HG03520 (cell line): ENCODE data around the gene CEP131.

Source experiments
- ATAC-seq: cut with Tn5 transposase; IDR thresholded peaks from one replicate; pipeline ENCODE4 v1.9.1; 2021; ENCODE audit warnings: mild to moderate bottlenecking, moderate library complexity; ENCODE audit not compliant: unreplicated experiment

CEP131 gene

DNA sequence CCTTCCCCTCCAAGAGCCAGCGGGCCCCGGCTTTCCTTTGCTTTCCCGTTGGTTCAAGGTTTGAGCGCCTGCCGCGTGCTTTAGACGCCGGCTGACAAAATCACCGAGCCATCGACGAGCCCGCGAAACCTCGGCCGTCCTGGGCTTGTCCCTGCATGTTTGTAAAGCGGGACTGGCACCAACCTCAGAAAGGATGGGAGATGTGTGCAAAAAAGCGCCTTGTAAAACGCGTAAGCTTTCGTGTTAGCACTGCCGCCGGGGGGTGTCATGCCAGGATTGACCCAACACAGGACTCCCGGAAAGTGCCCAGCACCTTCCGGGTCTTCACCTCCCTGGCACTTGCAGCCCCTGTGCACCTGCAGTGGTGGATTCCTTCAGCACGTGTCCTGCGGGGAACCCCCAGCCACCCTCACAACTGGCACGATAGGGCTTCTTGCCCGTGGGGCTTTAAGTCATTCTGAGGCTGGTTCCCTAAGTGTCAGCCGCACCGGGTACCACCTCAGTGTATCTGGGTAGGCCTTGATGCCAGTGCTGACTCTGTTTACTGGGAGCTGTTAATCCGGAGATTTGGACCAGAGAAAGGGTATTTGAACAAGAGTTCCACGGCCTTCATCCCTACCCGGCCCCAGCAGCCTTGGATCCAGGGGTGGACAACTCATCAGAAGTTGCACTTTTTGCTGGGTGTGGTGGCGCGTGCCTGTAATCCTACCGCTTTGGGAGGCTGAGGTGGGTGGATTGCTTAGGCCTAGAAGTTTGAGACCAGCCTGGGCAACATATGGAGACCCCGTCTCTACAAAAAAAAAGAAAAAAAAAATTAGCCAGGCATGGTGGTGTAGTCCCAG lies 17.2 kb upstream of the CEP131 start:
- ATAC-seq, result no peak

GRCh38 chr17:81238815-81239713 lies 16.3 kb upstream of the CEP131 start, which contains the start of the genes NDUFAF8 and TEPSIN:
Gene NDUFAF8 (plus strand): TSS chr17:81239318. CDS start chr17:81239364, 46 bp downstream.
Gene TEPSIN (minus strand): TSS chr17:81239055. CDS start chr17:81239033, 22 bp downstream.
- ATAC-seq, result peak; percentile 86

- no peak for ATAC-seq
Observed at GRCh38 chr17:81238490-81238814, 15.7 kb upstream of the CEP131 start.

DNA sequence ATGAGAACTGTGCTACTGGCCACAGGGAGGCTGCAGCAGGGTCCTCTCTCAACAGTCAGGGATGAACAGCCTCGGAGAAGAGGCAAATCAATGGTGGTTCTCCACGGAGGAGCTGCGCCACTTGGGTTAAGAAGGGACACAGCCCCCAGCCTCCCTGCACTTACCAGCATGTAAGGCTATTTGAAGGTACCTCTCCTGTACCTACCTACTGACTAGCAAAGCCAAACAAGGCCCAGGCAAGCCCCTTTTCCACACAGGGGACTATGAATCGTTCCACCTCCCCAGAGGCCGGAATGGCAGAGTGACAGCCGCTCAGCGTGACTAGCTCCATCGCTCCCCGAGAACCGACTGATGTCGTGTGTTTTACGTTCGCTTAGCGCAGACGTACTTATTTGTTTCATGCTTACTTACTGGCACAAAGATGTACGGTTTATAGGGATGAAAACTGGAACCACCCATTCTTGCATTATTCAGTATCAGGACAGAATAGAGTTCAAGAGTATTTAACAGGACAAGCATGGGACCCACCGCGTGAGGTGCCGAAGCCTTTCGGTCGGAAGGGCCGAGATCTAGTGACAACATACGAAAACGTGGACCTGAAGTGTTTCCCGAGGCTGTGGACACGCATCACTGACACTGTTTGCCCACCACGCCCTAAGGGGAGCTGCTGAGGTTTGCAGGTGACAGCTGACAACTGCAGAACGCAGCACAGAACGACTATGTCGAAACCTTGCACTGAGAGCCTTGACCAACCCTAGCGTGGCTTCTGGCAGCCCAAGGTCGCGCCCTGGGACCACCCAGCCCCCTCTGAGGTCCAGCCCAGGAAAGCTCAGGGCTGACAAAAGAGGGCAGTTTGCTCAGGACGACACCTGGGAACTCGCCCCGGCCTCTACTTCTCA lies 15.1 kb upstream of the CEP131 start:
- no peak for ATAC-seq

GRCh38 chr17:81236784-81237183 lies 14.0 kb upstream of the CEP131 start:
- no peak for ATAC-seq

GRCh38 chr17:81235822-81236740 lies 13.3 kb upstream of the CEP131 start:
- ATAC-seq, result no peak

DNA sequence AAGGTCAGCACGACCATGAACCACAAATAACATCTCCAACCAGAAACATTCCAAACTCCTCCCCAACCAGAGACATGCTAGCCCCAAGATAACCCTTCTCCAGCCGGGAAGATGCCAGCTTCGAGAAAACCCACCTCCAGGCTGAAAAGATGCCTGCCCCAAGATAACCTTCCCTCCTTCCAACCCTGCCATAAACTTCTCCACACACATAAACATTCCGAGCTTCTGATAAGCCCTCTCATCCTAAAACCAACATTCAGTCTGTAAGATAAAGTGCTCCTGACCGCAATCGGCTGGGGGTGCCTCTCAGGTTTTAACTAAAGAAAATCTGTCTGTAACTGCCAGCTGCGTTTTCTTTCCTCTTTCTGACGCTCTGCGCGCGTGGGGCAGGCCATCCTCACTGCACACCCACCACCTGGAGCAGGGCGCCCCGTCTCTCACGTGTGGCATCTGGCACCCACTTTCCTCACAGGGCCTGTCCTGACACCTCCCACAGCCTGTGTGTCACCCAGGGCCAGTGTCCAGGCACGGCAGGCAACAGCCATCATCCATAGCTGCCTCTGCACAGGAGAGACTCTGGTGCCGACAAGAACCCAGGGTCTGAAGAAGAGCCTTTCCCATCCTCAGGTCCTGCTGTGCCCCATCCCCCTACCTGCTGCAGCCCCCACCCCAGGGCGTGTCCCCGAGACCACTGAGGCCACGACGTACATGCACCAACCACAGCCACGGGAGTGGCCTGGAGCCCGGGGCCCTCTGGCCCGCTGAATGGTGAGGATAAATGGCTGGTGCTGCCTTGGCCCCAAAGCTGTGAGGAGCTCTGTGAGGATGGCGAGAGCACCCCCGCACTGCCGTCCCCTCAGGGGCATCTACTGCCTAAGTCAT lies 12.4 kb upstream of the CEP131 start:
- no peak for ATAC-seq

- ATAC-seq, result no peak
Observed at GRCh38 chr17:81234506-81234855, 11.7 kb upstream of the CEP131 start.

GRCh38 chr17:81233811-81234505 lies 11.2 kb upstream of the CEP131 start:
- ATAC-seq, result no peak

DNA sequence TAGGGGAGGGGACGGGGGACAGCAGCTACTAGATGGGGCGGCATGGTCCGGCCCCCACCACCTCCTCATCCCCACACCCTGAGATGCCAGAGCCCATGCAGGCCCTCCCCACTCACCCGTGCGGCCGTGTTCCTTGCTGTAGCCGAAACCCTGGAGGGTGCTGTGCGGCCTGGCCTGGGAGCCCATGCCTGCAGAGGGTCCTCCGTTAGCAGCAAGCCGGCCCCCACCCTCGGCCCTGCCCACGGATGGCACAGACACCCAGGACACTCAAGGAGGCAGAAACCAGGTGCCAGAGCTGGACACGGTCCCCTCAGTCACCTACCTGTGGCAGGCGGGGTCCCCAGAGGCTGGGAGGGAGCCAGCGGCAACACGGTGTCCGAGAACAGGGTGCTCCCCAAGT lies 10.6 kb upstream of the CEP131 start:
- ATAC-seq, result no peak

DNA sequence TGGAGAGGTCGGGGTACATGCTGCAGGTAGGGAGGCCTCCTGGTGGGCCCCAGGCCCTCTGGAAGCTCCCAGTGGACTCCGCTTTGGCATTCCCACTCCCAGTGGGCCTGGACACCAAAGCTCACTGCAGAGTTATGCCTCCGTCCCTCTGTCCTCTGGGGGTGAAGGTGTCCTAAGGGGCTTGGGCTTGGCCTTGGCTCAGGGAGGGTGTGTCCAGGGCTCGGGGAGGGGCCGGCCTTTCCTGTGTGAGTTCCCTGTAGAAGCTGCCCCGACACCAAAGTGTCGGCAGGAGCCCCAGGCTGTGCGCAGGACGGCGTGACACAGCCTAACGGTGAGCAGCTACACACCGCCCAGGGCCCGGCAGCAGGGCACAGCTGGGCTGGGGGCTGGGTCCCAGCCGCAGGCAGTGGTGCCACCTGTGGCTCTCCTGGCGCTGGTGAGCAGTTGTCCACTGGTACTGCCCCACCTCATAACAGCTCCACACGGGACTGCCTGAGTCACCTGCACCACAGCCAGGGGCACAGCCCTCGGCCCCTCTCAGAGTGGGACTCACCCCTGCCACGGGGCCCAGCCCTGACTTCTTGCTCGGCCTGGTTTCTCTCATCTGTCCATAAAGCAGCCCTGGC lies 10.0 kb upstream of the CEP131 start:
- ATAC-seq, result no peak

DNA sequence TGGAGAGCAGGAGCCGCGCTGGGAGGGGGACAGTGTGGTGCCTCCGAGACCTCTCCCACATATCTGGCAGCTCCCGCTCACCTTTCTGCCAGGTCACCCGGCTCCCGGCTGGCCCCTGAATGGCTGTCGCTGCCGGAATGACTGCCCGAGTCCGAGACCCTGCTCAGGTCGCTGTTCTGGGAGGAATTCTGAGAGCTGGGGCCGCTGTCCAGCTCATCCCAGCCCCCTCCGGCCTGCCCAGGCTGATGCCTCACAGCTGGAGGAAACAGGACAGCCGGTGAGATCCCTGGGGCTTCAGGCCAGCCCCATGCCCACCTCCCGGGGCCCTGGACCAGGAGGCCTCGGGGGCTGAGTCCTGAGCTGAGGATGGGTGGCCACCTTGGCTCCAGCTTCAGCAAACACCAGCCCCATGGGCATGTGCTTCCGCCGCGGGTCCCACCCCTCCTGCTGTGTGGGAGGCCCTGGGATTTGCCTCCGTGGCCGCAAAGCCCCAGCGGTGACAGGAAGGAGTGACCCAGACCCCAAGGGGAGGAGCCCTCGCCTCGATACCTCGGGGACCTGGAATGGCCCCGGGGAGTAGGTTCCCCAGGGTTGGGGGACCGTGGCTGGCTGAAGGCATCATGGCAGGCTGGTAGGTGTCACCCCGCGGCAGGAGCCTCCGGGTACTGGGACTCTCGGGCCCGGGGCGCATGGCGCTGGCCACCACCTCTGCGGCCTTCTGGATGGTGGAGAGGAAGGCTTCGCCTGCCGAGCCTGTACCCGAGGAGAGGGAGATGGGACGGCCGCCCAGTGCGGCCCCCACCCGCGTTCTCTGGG lies 9.2 kb upstream of the CEP131 start:
- ATAC-seq, result no peak

GRCh38 chr17:81231121-81231645 lies 8.4 kb upstream of the CEP131 start:
- ATAC-seq, result no peak

- no peak for ATAC-seq
Observed at GRCh38 chr17:81230043-81230820, 7.5 kb upstream of the CEP131 start.

GRCh38 chr17:81229666-81229920 lies 6.8 kb upstream of the CEP131 start:
- ATAC-seq, result no peak
